ENCODE data around the gene PAK4.
"Not testable (repeated sequence)": the region's sequence is repeated elsewhere in the genome, so short reads cannot be mapped to it uniquely, and the experiment has no call there.

The PAK4 gene

DNA sequence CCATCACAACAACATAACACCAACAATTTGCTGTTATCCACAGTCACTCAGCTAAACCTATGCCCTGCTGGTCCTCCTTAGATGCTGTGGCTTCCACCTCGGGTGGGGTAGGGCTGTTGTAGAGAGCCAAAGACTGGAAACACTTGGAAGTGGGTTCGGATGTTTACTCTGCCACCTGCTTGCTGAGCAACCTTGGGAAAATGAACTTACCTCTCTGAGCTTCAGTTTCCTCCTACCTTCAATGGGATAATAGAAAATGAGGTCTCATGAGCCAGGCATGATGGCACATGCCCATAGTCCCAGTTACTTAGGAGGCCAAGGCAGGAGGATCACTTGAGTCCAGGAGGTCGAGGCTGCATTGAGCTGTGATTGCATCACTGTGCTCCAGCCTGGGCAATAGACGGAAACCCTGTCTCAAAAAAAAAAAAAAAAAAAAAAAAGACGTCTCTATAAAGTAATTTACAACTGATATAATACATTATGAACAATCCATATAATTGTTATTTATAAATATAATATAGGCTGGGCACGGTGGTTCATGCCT is 81.8 kb downstream of the PAK4 start:
- DNase-seq (ENCODE audit: low read depth): no peak

DNA sequence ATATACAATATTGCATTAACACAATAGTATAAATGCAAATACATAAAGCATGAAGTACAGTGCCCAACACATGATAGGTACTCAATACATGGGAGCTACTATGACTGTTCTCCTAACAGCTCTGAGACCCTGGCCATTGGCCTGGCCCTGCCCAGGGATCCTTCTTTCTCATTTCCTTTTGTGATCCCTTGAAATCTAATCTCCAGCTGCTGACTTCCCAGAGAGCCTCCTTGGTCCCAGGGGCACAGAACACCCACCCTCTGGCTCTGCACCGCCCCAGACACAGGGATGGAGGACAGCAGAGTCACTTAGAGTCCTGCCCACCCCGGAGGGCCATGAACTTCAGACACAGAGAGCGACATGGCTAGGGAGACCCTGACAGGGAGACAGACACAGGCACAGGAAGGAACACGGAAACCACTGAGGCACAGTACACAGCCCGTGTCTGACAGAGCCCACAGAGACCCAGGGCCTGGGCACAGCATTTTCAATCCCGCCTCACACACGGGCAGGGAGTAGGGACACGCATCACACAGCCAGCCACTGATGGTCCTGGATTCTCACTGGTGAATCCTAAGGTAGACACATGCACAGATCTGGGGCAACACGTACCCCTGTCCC is 82.7 kb downstream of the PAK4 start:
- no peak for DNase-seq (ENCODE audit: low read depth)

- no peak for DNase-seq (ENCODE audit: low read depth)
These were observed 83.6 kb downstream of the PAK4 start for GRCh38 chr19:39209196-39209595.

DNA sequence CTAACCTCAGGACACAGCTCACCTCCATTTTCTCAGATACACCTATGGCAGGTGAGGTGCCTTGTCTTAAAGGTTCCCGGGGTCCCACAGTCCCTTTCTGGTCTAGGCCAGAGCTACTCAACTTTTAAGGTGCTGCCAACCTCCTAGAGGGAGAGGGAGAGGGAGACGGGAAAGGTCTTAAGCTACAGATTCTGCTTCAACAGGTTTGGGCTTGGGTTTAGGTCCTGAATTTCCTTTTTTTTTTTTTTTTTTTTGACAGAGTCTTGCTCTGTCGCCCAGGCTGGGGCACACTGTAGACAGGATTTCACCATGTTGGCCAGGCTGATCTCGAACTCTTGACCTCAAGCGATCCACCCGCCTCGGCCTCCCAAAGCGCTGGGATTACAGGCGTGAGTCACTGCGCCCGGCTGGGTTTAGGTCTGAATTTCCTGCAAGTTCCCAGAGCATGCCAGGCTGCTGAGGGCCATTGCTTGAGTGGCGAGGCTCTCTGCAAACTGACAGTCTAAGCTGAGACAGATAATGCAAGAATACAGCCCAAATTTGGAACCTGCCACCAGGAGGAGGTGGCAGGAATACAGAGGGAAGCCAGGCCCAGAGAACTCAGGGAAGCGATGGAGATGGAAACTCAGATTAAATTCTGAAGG is 86.3 kb downstream of the PAK4 start:
- no peak for DNase-seq (ENCODE audit: low read depth)

- peak; percentile 33 for DNase-seq (ENCODE audit: low read depth)
These were observed 86.8 kb downstream of the PAK4 start for GRCh38 chr19:39212375-39212742.

DNA sequence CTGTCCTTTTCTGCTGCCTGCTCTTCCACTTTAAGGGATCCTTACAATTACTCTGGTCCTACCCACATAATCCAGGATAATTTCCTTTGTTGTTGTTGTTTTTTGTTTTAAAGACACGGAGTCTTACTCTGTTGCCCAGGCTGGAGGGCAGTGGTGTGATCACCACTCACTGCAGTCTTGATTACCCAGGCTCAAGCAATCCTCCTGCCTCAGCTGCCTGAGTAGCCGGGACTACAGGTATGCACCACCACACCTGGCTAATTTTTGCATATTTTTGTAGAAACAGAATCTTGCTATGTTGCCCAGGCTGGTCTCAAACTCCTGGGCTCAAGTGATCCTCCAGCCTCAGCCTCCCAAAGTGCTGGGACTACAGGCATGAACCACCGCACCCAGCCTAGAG is 89.7 kb downstream of the PAK4 start:
- not testable (repeated sequence) for DNase-seq (ENCODE audit: low read depth)

- DNase-seq (ENCODE audit: low read depth): no peak
These were observed 91.5 kb downstream of the PAK4 start for GRCh38 chr19:39217094-39217493.

DNA sequence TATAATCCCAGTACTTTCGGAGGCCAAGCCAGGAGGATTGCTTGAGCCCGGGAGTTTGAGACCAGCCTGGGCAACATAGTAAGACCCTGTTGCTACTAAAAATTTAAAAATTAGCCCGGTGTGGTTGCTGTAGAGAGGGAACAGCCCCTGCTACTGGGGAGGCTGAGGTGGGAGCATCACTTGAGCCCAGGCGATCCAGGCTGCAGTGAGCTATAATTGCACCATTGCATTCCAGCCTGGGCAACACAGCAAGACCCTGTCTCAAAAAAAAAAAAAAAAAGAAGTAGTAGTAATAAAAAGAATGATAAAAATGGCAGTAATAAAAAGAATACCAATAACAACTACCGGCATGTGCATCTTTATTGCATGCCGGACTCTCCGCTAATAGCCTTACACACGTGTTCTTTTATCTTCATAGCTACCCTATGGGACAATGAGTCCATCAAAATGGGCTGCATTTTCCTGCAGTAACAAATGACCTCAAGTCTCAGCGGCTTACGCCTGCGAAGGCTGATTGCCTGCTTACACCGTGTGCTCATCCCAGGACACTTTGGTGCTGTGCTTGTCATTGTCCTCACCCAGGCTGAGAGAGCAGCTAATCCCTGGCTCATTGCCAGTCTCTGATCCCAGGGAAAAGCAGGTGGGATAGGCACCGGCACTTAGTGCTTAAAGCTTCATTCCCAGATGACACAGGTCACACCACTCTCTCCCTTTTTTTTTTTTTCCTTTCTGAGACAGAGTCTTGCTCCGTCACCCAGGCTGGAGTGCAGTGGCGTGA is 92.8 kb downstream of the PAK4 start:
- DNase-seq (ENCODE audit: low read depth): no peak

DNA sequence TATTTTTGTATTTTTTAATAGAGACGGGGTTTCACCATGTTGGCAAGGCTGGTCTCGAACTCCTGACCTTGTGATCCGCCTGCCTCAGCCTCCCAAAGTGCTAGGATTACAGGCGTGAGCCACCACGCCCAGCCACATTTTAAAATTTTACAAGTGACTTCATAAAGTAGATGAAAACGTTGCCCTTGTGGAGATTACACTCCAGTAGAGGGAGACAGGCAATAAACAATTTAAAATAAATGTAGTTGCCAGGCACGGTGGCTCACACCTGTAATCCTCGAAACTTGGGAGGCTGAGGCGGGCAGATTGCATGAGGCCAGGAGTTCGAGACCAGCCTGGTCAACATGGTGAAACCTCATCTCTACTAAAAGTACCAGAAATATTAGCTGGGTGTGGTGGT is 93.5 kb downstream of the PAK4 start:
- DNase-seq (ENCODE audit: low read depth): not testable (repeated sequence)

GRCh38 chr19:39223703-39224279 is 98.2 kb downstream of the PAK4 start:
- DNase-seq (ENCODE audit: low read depth): no peak

- no peak for DNase-seq (ENCODE audit: low read depth)
These were observed 99.3 kb downstream of the PAK4 start for GRCh38 chr19:39224910-39225309.
